Muscle layer of duodenum (tissue), 2 donors: ENCODE measurements around the gene LRFN3.
A peak's percentile ranks its signal among the peaks of the same experiment; 100 is the strongest.
"Not testable (repeated sequence)": the region's sequence is repeated elsewhere in the genome, so short reads cannot be mapped to it uniquely, and the experiment has no call there.

Source experiments
- H3K27ac ChIP-seq: one replicate; pipeline ENCODE4 v1.7.0; 2013; ENCODE audit warnings: mild to moderate bottlenecking, low read length
- H3K27me3 ChIP-seq: one replicate; pipeline ENCODE4 v1.7.0; 2013; ENCODE audit warnings: low read depth, mild to moderate bottlenecking, control low read depth, low read length
- H3K36me3 ChIP-seq, 2 donors: one replicate each; pipeline ENCODE4 v1.7.0; 2013; ENCODE audit warnings: low read length in 2 of 2, control low read depth in 1 of 2, mild to moderate bottlenecking in 1 of 2; ENCODE audit not compliant: insufficient read depth in 2 of 2, control insufficient read depth in 1 of 2
- H3K4me1 ChIP-seq, 2 donors: one replicate each; pipeline ENCODE4 v1.7.0; 2013; ENCODE audit warnings: low read length in 2 of 2, mild to moderate bottlenecking in 2 of 2, control low read depth in 1 of 2, moderate library complexity in 1 of 2; ENCODE audit not compliant: insufficient read depth in 2 of 2, control insufficient read depth in 1 of 2
- H3K4me3 ChIP-seq, 2 donors: one replicate each; pipeline ENCODE4 v1.7.0; 2013; ENCODE audit warnings: low read length in 2 of 2, low read depth in 1 of 2, mild to moderate bottlenecking in 1 of 2
- H3K9me3 ChIP-seq, 2 donors: one replicate each; pipeline ENCODE4 v1.7.0; 2013; ENCODE audit warnings: low read length in 2 of 2, control low read depth in 1 of 2, mild to moderate bottlenecking in 1 of 2; ENCODE audit not compliant: control insufficient read depth in 1 of 2
- donor health status: healthy.

LRFN3 gene

GRCh38 chr19:35942235-35942634, 6.1 kb downstream of the LRFN3 start:
- H3K36me3 ChIP-seq, result peaks cover 4 to 28% of the 10 kb centered on the region in 2 donors
- peaks cover 1 to 13% of the 10 kb centered on the region in 2 donors for H3K4me1 ChIP-seq
- H3K27ac ChIP-seq, result no peak overlapping the region

GRCh38 chr19:35943321-35944301, 7.4 kb downstream of the LRFN3 start:
- H3K4me3 ChIP-seq, result no peak overlapping the region
- H3K4me1 ChIP-seq, result no peaks in the 10 kb centered on the region
- H3K36me3 ChIP-seq, result peaks cover 4 to 28% of the 10 kb centered on the region in 2 donors
- no peak overlapping the region for H3K27ac ChIP-seq
- H3K27me3 ChIP-seq, result no peaks in the 10 kb centered on the region
- no peaks in the 10 kb centered on the region for H3K9me3 ChIP-seq

More at GRCh38 chr19:35942235-35942634, 6.1 kb downstream of the LRFN3 start:
- Histone ChIP-seq H3K9me3 (no peaks in the 10 kb centered on the region), H3K4me3 (no peak overlapping the region), H3K27me3 (no peaks in the 10 kb centered on the region)

- H3K36me3 ChIP-seq, result peaks cover 4 to 23% of the 10 kb centered on the region in 2 donors
- H3K9me3 ChIP-seq, result no peaks in the 10 kb centered on the region
- H3K27ac ChIP-seq, result no peak overlapping the region
- H3K4me3 ChIP-seq, result no peak overlapping the region
- H3K27me3 ChIP-seq, result no peaks in the 10 kb centered on the region
- H3K4me1 ChIP-seq, result no peaks in the 10 kb centered on the region
Measured at GRCh38 chr19:35944556-35944955, 8.4 kb downstream of the LRFN3 start.

- no peak overlapping the region for H3K4me3 ChIP-seq
- no peaks in the 10 kb centered on the region for H3K27me3 ChIP-seq
- H3K27ac ChIP-seq, result no peak overlapping the region
- H3K36me3 ChIP-seq, result peaks cover 4 to 16% of the 10 kb centered on the region in 2 donors
- H3K9me3 ChIP-seq, result no peaks in the 10 kb centered on the region
- no peaks in the 10 kb centered on the region for H3K4me1 ChIP-seq
Measured at GRCh38 chr19:35945121-35945790, 9.1 kb downstream of the LRFN3 start.

GRCh38 chr19:35946203-35946602, 10.0 kb downstream of the LRFN3 start:
- H3K27ac ChIP-seq, result no peak overlapping the region

GRCh38 chr19:35949131-35949530, 13.0 kb downstream of the LRFN3 start:
- no peaks in the 10 kb centered on the region for H3K4me1 ChIP-seq
- no peak overlapping the region for H3K27ac ChIP-seq
- H3K36me3 ChIP-seq, result no peaks in the 10 kb centered on the region
- no peaks in the 10 kb centered on the region for H3K9me3 ChIP-seq
- no peak overlapping the region for H3K4me3 ChIP-seq
- H3K27me3 ChIP-seq, result no peaks in the 10 kb centered on the region

More at GRCh38 chr19:35946203-35946602, 10.0 kb downstream of the LRFN3 start:
- Histone ChIP-seq H3K9me3 (no peaks in the 10 kb centered on the region), H3K36me3 (peaks cover 4 to 8% of the 10 kb centered on the region in 2 donors), H3K27me3 (no peaks in the 10 kb centered on the region), H3K4me3 (no peak overlapping the region), H3K4me1 (no peaks in the 10 kb centered on the region)

GRCh38 chr19:35955881-35956634, 19.9 kb downstream of the LRFN3 start:
- H3K9me3 ChIP-seq, result no peaks in the 10 kb centered on the region
- H3K27ac ChIP-seq, result no peak overlapping the region
- peaks cover 0 to 11% of the 10 kb centered on the region in 2 donors for H3K4me1 ChIP-seq
- H3K36me3 ChIP-seq, result no peaks in the 10 kb centered on the region
- H3K4me3 ChIP-seq, result no peak overlapping the region
- H3K27me3 ChIP-seq, result peaks cover 20% of the 10 kb centered on the region

GRCh38 chr19:35957411-35957810, 21.2 kb downstream of the LRFN3 start:
- H3K4me3 ChIP-seq, H3K36me3 ChIP-seq, H3K9me3 ChIP-seq, H3K27ac ChIP-seq: not testable (repeated sequence)
- Histone ChIP-seq H3K4me1 (peaks cover 0 to 11% of the 10 kb centered on the region in 2 donors), H3K27me3 (peaks cover 20% of the 10 kb centered on the region)

- H3K36me3 ChIP-seq, result no peaks in the 10 kb centered on the region
- H3K9me3 ChIP-seq, result no peaks in the 10 kb centered on the region
- H3K4me3 ChIP-seq, result peak overlapping the region in 1 of 2 donors; percentile 21
- no peak overlapping the region for H3K27ac ChIP-seq
- peaks cover 20% of the 10 kb centered on the region for H3K27me3 ChIP-seq
- H3K4me1 ChIP-seq, result peaks cover 0 to 11% of the 10 kb centered on the region in 2 donors
Measured at GRCh38 chr19:35958660-35959039, 22.5 kb downstream of the LRFN3 start.

GRCh38 chr19:35959040-35959967, 23.1 kb downstream of the LRFN3 start:
- Histone ChIP-seq H3K36me3 (no peaks in the 10 kb centered on the region), H3K27ac (no peak overlapping the region), H3K9me3 (no peaks in the 10 kb centered on the region), H3K27me3 (peaks cover 20% of the 10 kb centered on the region), H3K4me1 (peaks cover 0 to 11% of the 10 kb centered on the region in 2 donors), H3K4me3 (peak overlapping the region in 1 of 2 donors; percentile 21)
